Caco-2 (cell line): ENCODE data around the gene REPIN1. TPM values are rescaled to one million over a fixed set of nuclear protein-coding genes. Genes with fewer than 3 reads are reported as not detected.
A peak's percentile ranks its signal among the peaks of the same experiment; 100 is the strongest.

Experiments used
- Bru-seq: library from RNA; stranded (reverse); fragments of 400-500 nt; gene quantifications from one replicate; lab custom pipeline; 2021; lab: Mats Ljungman, UMichigan
- BruChase-seq, 2 experiments: library from RNA; stranded (reverse); fragments of 400-500 nt; gene quantifications; one replicate each; lab custom pipeline; 2021; lab: Mats Ljungman, UMichigan
- BruUV-seq: library from RNA; stranded (reverse); fragments of 400-500 nt; replicated peaks from 2 replicates; lab custom pipeline; 2021; lab: Mats Ljungman, UMichigan
- CTCF ChIA-PET: fragments of 300-600 bp; sonication (Branson Sonifier 250); formaldehyde crosslinking; loops from one replicate; lab custom pipeline; 2022; ENCODE audit warnings: antibody characterized with exemption; lab: Charles Lee
- POLR2A ChIA-PET: fragments of 300-600 bp; sonication (Branson Sonifier 250); formaldehyde crosslinking; loops from one replicate; lab custom pipeline; 2022; ENCODE audit warnings: antibody characterized with exemption; lab: Charles Lee
- DNase-seq, 2 experiments: peaks; one replicate each; pipeline versions ENCODE4 v3.0.0 to v3.0.0-alpha.2; 2020 to 2022
- H3K27me3 ChIP-seq: replicated peaks from 2 replicates; pipeline ENCODE4 v1.6.0; 2011; ENCODE audit warnings: low read length; ENCODE audit not compliant: control insufficient read depth, insufficient read depth
- H3K36me3 ChIP-seq: 2 replicates; pipeline ENCODE4 v1.5.1; 2011; ENCODE audit warnings: low read length; ENCODE audit not compliant: control insufficient read depth, insufficient read depth
- H3K4me1 ChIP-seq: fragments of 250-450 bp; sonication (Bioruptor Pico); 2 replicates; pipeline ENCODE4 v1.5.1; 2020; ENCODE audit warnings: mild to moderate bottlenecking
- H3K4me3 ChIP-seq: 2 replicates; pipeline ENCODE4 v1.5.1; 2011; ENCODE audit warnings: low read depth, mild to moderate bottlenecking, control low read depth, low read length
- H3K9me3 ChIP-seq: fragments of 250-450 bp; sonication (Bioruptor Pico); 2 replicates; pipeline ENCODE4 v1.5.1; 2020; ENCODE audit warnings: mild to moderate bottlenecking, moderate library complexity
- H3K27ac Mint-ChIP-seq: one replicate; pipeline ENCODE4 v1.8.0; 2022; ENCODE audit warnings: mixed read lengths; ENCODE audit not compliant: unreplicated experiment
- H3K27me3 Mint-ChIP-seq: one replicate; pipeline ENCODE4 v1.8.0; 2022; ENCODE audit warnings: mixed read lengths; ENCODE audit not compliant: insufficient read depth, unreplicated experiment
- H3K36me3 Mint-ChIP-seq: one replicate; pipeline ENCODE4 v1.8.0; 2022; ENCODE audit warnings: mild to moderate bottlenecking, mixed read lengths; ENCODE audit not compliant: insufficient read depth, unreplicated experiment
- H3K4me1 Mint-ChIP-seq: one replicate; pipeline ENCODE4 v1.8.0; 2022; ENCODE audit warnings: low read depth, mixed read lengths; ENCODE audit not compliant: unreplicated experiment
- H3K4me3 Mint-ChIP-seq: one replicate; pipeline ENCODE4 v1.8.0; 2022; ENCODE audit warnings: mild to moderate bottlenecking, moderate library complexity, mixed read lengths; ENCODE audit not compliant: unreplicated experiment
- H3K9me3 Mint-ChIP-seq: one replicate; pipeline ENCODE4 v1.8.0; 2022; ENCODE audit warnings: mixed read lengths; ENCODE audit not compliant: unreplicated experiment
- CTCF ChIP-seq, 2 experiments: fragments of 200-600 bp in 1 of 2; IDR thresholded peaks; 1 replicate in 1 of 2; 2 replicates in 1 of 2; pipeline versions ENCODE4 v1.5.1 to v1.8.0; 2011 to 2022; ENCODE audit warnings: antibody characterized with exemption in 1 of 2, control low read depth in 1 of 2, inconsistent platforms in 1 of 2, low read depth in 1 of 2, low read length in 1 of 2, mild to moderate bottlenecking in 1 of 2, moderate library complexity in 1 of 2; ENCODE audit not compliant: insufficient read depth in 1 of 2, severe bottlenecking in 1 of 2, unreplicated experiment in 1 of 2
- intact Hi-C: fragments of 100-400 bp; cut with micrococcal nuclease; formaldehyde crosslinking; loops from one replicate; pipeline ENCODE4 v1.10.0; 2022; ENCODE audit not compliant: unreplicated experiment
- long read RNA-seq: library from polyadenylated mRNA; stranded (forward); transcript quantifications from one replicate; pipeline ENCODE4 v2.0.0, GENCODE V29; 2022
- total RNA-seq: library from RNA; stranded (reverse); gene quantifications from 2 replicates; pipeline ENCODE4 v1.2.3, GENCODE V29; 2022

The REPIN1 gene
- 141 and 148 TPM in 2 replicates for total RNA-seq
- percentile 83 among the genes with signal in this experiment for Bru-seq, nascent RNA
- percentile 97 among the genes with signal in this experiment for BruChase-seq, experiment 1, labeled RNA remaining after a 2-hour chase
- percentile 97 among the genes with signal in this experiment for BruChase-seq, experiment 2, labeled RNA remaining after a 6-hour chase
- long read RNA-seq, transcript REPIN1-214 (3 exons, 2,058 nt) = minor isoform, 20 of 159 reads
- long read RNA-seq, transcript REPIN1-202 (1 exons, 2,876 nt) = minor isoform, 32 of 159 reads
- long read RNA-seq, transcript REPIN1-203 (2 exons, 2,969 nt) = major isoform, 42 of 159 reads
- long read RNA-seq, transcript REPIN1-207 (2 exons, 1,064 nt) = minor isoform, 13 of 159 reads
- long read RNA-seq, partial matches to known transcripts = 1 of 159 reads
- long read RNA-seq, other reads (novel, unspliced or antisense) = 30 of 159 reads

GRCh38 chr7:150368096-150368883 lies at the start of gene REPIN1:
TSS of gene REPIN1 (plus strand) at chr7:150368822. CDS start at chr7:150369712, 890 bp downstream.
- Histone ChIP-seq H3K4me1 (peaks cover 17% of the 10 kb centered on the region), H3K4me3 (peak within 1 kb of the TSS; percentile 91), H3K9me3 (no peaks in the 10 kb centered on the region), H3K27me3 (no peaks in the 10 kb centered on the region), H3K36me3 (peaks cover 6% of the 10 kb centered on the region; the same call in 1 of the 2 replicates)
- no peak for TF ChIP-seq CTCF (IDR thresholded peaks at IDR 0.05; ENCODE audit: insufficient read depth in 1 of 2, low read depth in 1 of 2, low read length in 1 of 2, severe bottlenecking in 1 of 2, unreplicated experiment in 1 of 2)
- H3K27ac Mint-ChIP-seq = peak within 1 kb of the TSS; percentile 99
- ChIA-PET POLR2A (interaction anchor here (0.8 to 2.2 kb wide), 5 partner anchors 10 to 43 kb away, joined by 3 to 29 read pairs (median 5); no protein-coding TSS in a partner anchor), CTCF (interaction anchor here (1.3 to 2.8 kb wide), 2 partner anchors 10 to 13 kb away, joined by 3 to 9 read pairs; no protein-coding TSS in a partner anchor)
- H3K36me3 Mint-ChIP-seq = peaks cover 41% of the 10 kb centered on the region
- intact Hi-C loops = loop anchor here (1.0 to 2.0 kb wide), 3 partner anchors 37 to 53 kb away; partner anchors contain the start of genes ACTR3C and LRRC61
- no peaks in the 10 kb centered on the region for H3K9me3 Mint-ChIP-seq
- peak; percentile 95 to 96 for DNase-seq
- H3K4me3 Mint-ChIP-seq = peak within 1 kb of the TSS; percentile 88
- BruUV-seq = no TSS peak
- H3K27me3 Mint-ChIP-seq = no peaks in the 10 kb centered on the region
- H3K4me1 Mint-ChIP-seq = peaks cover under 1% of the 10 kb centered on the region

GRCh38 chr7:150321788-150322113 lies 46.9 kb upstream of the REPIN1 start:
- no peak for DNase-seq
- H3K36me3 Mint-ChIP-seq = peaks cover 60% of the 10 kb centered on the region
- CTCF ChIA-PET = no interaction called here
- peak overlapping the region; percentile 92 for H3K27ac Mint-ChIP-seq
- Histone ChIP-seq H3K36me3 (peaks cover 6% of the 10 kb centered on the region), H3K27me3 (no peaks in the 10 kb centered on the region), H3K9me3 (no peaks in the 10 kb centered on the region), H3K4me3 (peak overlapping the region; percentile 93), H3K4me1 (peaks cover 29% of the 10 kb centered on the region)
- no peaks in the 10 kb centered on the region for H3K9me3 Mint-ChIP-seq
- POLR2A ChIA-PET = no interaction called here
- intact Hi-C loops = loop anchor here (2.0 kb wide), 2 partner anchors 35 to 57 kb away; partner anchors contain the start of gene ZNF775
- H3K4me3 Mint-ChIP-seq = peak overlapping the region; percentile 95
- no peaks in the 10 kb centered on the region for H3K27me3 Mint-ChIP-seq
- TF ChIP-seq CTCF (IDR thresholded peaks at IDR 0.05; ENCODE audit: insufficient read depth in 1 of 2, low read depth in 1 of 2, low read length in 1 of 2, severe bottlenecking in 1 of 2, unreplicated experiment in 1 of 2) = no peak
- peaks cover 19% of the 10 kb centered on the region for H3K4me1 Mint-ChIP-seq
- no TSS peak for BruUV-seq
